Natural killer cell (primary cell): Measurements from ENCODE around the gene CLCN4. TPM values are rescaled to one million over a fixed set of nuclear protein-coding genes. Genes with fewer than 3 reads are reported as not detected.

Experiments
- ATAC-seq, 3 donors: fragments of 150-1000 bp in 2 of 3; fragments of 200-7000 bp in 1 of 3; cut with Tn5 transposase; 1 replicate in 1 of 3; 2 replicates in 2 of 3; pipeline ENCODE4 v1.10.0; 2021; ENCODE audit warnings: mild to moderate bottlenecking in 2 of 3, moderate library complexity in 2 of 3
- DNase-seq, 2 donors: peaks; one replicate each; pipeline versions ENCODE4 v3.0.0 to v3.0.0-alpha.2; 2013 to 2021; ENCODE audit warnings: mixed read lengths in 1 of 2
- H3K27ac ChIP-seq: one replicate; pipeline ENCODE4 v1.5.1; 2013; ENCODE audit warnings: mild to moderate bottlenecking, low read length
- H3K27me3 ChIP-seq: one replicate; pipeline ENCODE4 v1.6.1; 2013; ENCODE audit warnings: low read length; ENCODE audit not compliant: control insufficient read depth, insufficient read depth
- H3K36me3 ChIP-seq: one replicate; pipeline ENCODE4 v1.6.1; 2013; ENCODE audit warnings: low read length; ENCODE audit not compliant: control insufficient read depth, insufficient read depth
- H3K4me1 ChIP-seq: one replicate; pipeline ENCODE4 v1.6.1; 2013; ENCODE audit warnings: low read length; ENCODE audit not compliant: control insufficient read depth, insufficient read depth
- H3K4me3 ChIP-seq: one replicate; pipeline ENCODE4 v1.5.1; 2013; ENCODE audit warnings: low read length
- H3K9me3 ChIP-seq: one replicate; pipeline ENCODE4 v1.6.1; 2013; ENCODE audit warnings: low read length; ENCODE audit not compliant: control insufficient read depth, insufficient read depth
- H3K27ac Mint-ChIP-seq, 2 donors: one replicate each; pipeline ENCODE4 v1.8.0; 2022; ENCODE audit warnings: mild to moderate bottlenecking in 2 of 2, mixed read lengths in 2 of 2, moderate library complexity in 1 of 2
- H3K27me3 Mint-ChIP-seq, 2 donors: one replicate each; pipeline ENCODE4 v1.8.0; 2022; ENCODE audit warnings: low read depth in 2 of 2, mixed read lengths in 2 of 2
- H3K36me3 Mint-ChIP-seq: one replicate; pipeline ENCODE4 v1.8.0; 2022; ENCODE audit warnings: mixed read lengths
- H3K4me1 Mint-ChIP-seq, 2 donors: one replicate each; pipeline ENCODE4 v1.8.0; 2022; ENCODE audit warnings: mixed read lengths in 2 of 2
- H3K4me3 Mint-ChIP-seq: one replicate; pipeline ENCODE4 v1.8.0; 2022; ENCODE audit warnings: mild to moderate bottlenecking, moderate library complexity, mixed read lengths
- H3K9me3 Mint-ChIP-seq, 2 donors: one replicate each; pipeline ENCODE4 v1.8.0; 2022; ENCODE audit warnings: mixed read lengths in 2 of 2
- CTCF ChIP-seq: fragments of 200-600 bp; IDR thresholded peaks from one replicate; pipeline ENCODE4 v1.8.0; 2022; ENCODE audit warnings: antibody characterized with exemption
- whole genome bisulfite sequencing: methylation state at CpG from one replicate; pipeline ENCODE4 v1.1.7; 2013; ENCODE audit warnings: missing lambda C conversion rate; ENCODE audit not compliant: insufficient coverage; 5-methylcytosine and 5-hydroxymethylcytosine counted together
- intact Hi-C: fragments of 100-400 bp; cut with micrococcal nuclease; formaldehyde crosslinking; loops from one replicate; pipeline ENCODE4 v1.14.2; 2022
- total RNA-seq, 4 donors: library from RNA; stranded (reverse); fragments of 120-200 nt in 1 of 4; gene quantifications; one replicate each; pipeline versions ENCODE4 v1.2.3 to v1.2.4, GENCODE V29; 2013 to 2022

CLCN4 gene
- total RNA-seq, 3 donors from 2014 or later (not counting 1 experiment from before 2014, with no cell fraction given): 0.05 to 0.66 (median 0.23) TPM

- no peaks in the 10 kb centered on the region for H3K4me1 ChIP-seq
- 81% methylated on average over 3 of the region's 4 CpGs for WGBS
- no peaks in the 10 kb centered on the region for H3K36me3 ChIP-seq
- Mint-ChIP-seq H3K4me1 (peaks cover 0 to 5% of the 10 kb centered on the region in 2 donors), H3K9me3 (no peaks in the 10 kb centered on the region), H3K27me3 (no peaks in the 10 kb centered on the region), H3K4me3 (no peak overlapping the region), H3K36me3 (no peaks in the 10 kb centered on the region), H3K27ac (no peak overlapping the region)
- H3K27ac ChIP-seq: no peak overlapping the region
- DNase-seq (no peak), ATAC-seq (no peak)
- TF ChIP-seq CTCF: no peak
- H3K9me3 ChIP-seq: no peaks in the 10 kb centered on the region
- no peaks in the 10 kb centered on the region for H3K27me3 ChIP-seq
- H3K4me3 ChIP-seq: no peak overlapping the region
- intact Hi-C loops: no loop called here
These were observed 86.3 kb downstream of the CLCN4 start for GRCh38 chrX:10243106-10243505.

- Mint-ChIP-seq H3K27me3 (no peaks in the 10 kb centered on the region), H3K9me3 (peaks cover 0 to 3% of the 10 kb centered on the region in 2 donors), H3K36me3 (no peaks in the 10 kb centered on the region), H3K4me1 (peaks cover 0 to 5% of the 10 kb centered on the region in 2 donors), H3K27ac (no peak overlapping the region), H3K4me3 (no peak overlapping the region)
- no peak for TF ChIP-seq CTCF
- intact Hi-C loops: no loop called here
- H3K9me3 ChIP-seq: no peaks in the 10 kb centered on the region
- no peaks in the 10 kb centered on the region for H3K36me3 ChIP-seq
- H3K4me3 ChIP-seq: no peak overlapping the region
- no peak overlapping the region for H3K27ac ChIP-seq
- WGBS: 76% methylated on average over 9 of the region's 9 CpGs
- no peaks in the 10 kb centered on the region for H3K4me1 ChIP-seq
- DNase-seq (no peak), ATAC-seq (no peak)
- no peaks in the 10 kb centered on the region for H3K27me3 ChIP-seq
These were observed 88.3 kb downstream of the CLCN4 start for GRCh38 chrX:10244915-10245622.

GRCh38 chrX:10245886-10246285, 89.1 kb downstream of the CLCN4 start:
- intact Hi-C loops: no loop called here
- peaks cover 0 to 5% of the 10 kb centered on the region in 2 donors for H3K4me1 Mint-ChIP-seq
- H3K27me3 Mint-ChIP-seq: no peaks in the 10 kb centered on the region
- Histone ChIP-seq H3K9me3 (no peaks in the 10 kb centered on the region), H3K4me1 (no peaks in the 10 kb centered on the region), H3K27ac (no peak overlapping the region), H3K27me3 (no peaks in the 10 kb centered on the region), H3K4me3 (no peak overlapping the region), H3K36me3 (no peaks in the 10 kb centered on the region)
- ATAC-seq (peak in 1 of 3 donors; percentile 29), DNase-seq (no peak)
- WGBS: 39% methylated on average over 4 of the region's 4 CpGs
- H3K4me3 Mint-ChIP-seq: no peak overlapping the region
- TF ChIP-seq CTCF: no peak
- H3K9me3 Mint-ChIP-seq: peaks cover 0 to 3% of the 10 kb centered on the region in 2 donors
- H3K27ac Mint-ChIP-seq: no peak overlapping the region
- no peaks in the 10 kb centered on the region for H3K36me3 Mint-ChIP-seq

- Mint-ChIP-seq H3K27me3 (no peaks in the 10 kb centered on the region), H3K4me1 (peaks cover 0 to 5% of the 10 kb centered on the region in 2 donors), H3K4me3 (no peak overlapping the region), H3K9me3 (peaks cover 0 to 3% of the 10 kb centered on the region in 2 donors), H3K36me3 (no peaks in the 10 kb centered on the region), H3K27ac (no peak overlapping the region)
- no peak for TF ChIP-seq CTCF
- H3K36me3 ChIP-seq: no peaks in the 10 kb centered on the region
- 67% methylated on average over 3 of the region's 4 CpGs for WGBS
- H3K4me3 ChIP-seq: no peak overlapping the region
- DNase-seq: no peak
- intact Hi-C loops: no loop called here
- H3K4me1 ChIP-seq: no peaks in the 10 kb centered on the region
- no peaks in the 10 kb centered on the region for H3K27me3 ChIP-seq
- ATAC-seq: no peak
- no peak overlapping the region for H3K27ac ChIP-seq
- H3K9me3 ChIP-seq: no peaks in the 10 kb centered on the region
These were observed 89.5 kb downstream of the CLCN4 start for GRCh38 chrX:10246297-10246696.
